SW480 (cell line): Measurements from ENCODE around the gene CORIN.

Experiments used
- DNase-seq: peaks from one replicate; pipeline ENCODE4 v3.0.0-alpha.2; 2016; ENCODE audit warnings: low spot score

The CORIN gene, protein sequence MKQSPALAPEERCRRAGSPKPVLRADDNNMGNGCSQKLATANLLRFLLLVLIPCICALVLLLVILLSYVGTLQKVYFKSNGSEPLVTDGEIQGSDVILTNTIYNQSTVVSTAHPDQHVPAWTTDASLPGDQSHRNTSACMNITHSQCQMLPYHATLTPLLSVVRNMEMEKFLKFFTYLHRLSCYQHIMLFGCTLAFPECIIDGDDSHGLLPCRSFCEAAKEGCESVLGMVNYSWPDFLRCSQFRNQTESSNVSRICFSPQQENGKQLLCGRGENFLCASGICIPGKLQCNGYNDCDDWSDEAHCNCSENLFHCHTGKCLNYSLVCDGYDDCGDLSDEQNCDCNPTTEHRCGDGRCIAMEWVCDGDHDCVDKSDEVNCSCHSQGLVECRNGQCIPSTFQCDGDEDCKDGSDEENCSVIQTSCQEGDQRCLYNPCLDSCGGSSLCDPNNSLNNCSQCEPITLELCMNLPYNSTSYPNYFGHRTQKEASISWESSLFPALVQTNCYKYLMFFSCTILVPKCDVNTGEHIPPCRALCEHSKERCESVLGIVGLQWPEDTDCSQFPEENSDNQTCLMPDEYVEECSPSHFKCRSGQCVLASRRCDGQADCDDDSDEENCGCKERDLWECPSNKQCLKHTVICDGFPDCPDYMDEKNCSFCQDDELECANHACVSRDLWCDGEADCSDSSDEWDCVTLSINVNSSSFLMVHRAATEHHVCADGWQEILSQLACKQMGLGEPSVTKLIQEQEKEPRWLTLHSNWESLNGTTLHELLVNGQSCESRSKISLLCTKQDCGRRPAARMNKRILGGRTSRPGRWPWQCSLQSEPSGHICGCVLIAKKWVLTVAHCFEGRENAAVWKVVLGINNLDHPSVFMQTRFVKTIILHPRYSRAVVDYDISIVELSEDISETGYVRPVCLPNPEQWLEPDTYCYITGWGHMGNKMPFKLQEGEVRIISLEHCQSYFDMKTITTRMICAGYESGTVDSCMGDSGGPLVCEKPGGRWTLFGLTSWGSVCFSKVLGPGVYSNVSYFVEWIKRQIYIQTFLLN

DNA sequence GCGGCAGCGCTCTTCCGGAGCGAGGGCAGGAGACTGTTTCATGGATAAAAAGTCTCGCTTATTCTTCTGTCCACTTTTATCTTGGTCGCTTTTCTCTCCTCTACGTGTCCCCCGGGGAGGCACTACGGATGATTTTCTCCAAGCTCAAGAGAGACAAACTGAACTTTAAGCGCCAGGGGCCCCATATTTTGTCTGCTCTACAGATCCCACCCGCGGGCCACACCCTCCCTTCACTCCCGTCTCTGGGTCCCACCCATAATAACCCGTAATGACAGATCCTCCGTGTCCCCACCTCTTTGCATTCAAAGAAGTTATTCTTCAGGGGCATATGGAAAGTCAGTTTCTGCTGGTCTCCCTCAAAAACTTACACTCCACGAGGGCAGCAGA lies at the start of gene CORIN:
Gene CORIN (minus strand): TSS at position 160 of the 387 bp plus-strand sequence. CDS start 118 bp downstream, at position 42.
- no peak for DNase-seq

DNA sequence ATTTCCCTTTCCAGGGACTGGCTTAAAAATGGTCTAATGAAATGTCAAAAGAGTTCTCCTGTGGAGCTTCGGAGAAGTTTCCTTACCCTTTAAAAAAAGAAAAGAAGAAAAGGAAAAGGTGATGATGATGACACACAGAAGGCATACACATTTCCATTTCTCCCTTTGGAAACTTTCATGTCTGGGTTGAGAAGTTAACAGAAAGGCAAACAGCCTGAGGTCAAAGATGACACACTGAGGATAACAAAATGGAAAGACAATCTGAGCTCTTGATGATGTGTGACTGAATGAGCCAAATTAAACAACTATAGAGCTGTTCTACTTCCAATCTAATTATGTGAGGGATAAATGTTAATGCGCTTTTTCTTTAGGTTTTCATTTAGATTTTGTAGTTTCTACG lies 44.4 kb upstream of the CORIN start:
- no peak for DNase-seq

DNA sequence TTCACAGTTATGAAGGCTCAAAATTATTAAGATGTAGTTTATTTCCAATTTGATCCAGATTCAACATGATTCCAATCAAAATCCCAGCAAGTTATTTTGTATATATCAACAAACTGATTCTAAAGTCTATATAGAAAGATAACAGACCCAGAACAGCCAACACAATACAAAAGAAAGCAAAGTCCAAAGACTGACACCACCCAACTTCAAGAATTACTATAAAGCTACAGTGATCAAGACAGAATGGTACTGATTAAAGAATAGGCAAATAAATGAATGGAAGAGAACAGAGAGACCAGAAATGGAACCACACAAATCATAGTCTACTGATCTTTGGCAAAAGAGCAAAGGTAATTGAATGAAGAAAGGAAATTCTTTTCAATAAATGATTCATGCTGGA lies 41.6 kb upstream of the CORIN start:
- no peak for DNase-seq

DNA sequence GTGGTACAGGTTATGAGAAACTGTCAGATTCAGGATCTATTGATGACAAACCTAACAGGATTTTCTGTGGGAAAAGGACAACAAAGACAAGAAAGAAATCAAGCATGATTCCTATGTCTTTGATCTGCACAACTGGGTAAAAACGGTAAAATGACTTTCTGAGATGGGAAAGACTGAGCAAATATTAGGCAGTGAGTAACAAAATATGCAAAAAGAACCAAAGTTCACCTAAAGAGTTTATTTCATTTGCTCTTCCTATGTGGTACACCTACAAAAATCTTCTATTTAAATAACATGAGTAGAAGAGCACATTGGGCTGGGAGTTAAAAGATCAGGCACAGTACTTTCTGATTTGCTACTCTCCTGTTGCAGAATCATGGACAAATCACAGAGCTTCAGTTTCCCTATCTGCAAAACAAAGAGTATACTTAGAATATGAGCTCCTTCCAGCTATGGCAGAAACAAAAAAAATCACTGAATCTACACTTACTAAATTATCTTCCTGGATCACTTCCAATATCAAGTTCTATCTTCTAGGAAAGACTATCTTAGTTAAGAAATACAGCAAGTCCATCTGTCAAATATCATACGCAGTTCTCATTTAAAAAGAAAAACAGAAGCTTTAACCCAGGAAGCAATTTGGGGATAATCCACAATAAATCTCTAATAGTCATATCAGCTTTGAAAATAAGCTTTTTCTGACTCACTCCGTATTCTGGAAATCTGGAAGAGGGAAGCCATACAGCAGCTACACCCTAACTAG lies 39.1 kb upstream of the CORIN start:
- DNase-seq, result no peak

DNA sequence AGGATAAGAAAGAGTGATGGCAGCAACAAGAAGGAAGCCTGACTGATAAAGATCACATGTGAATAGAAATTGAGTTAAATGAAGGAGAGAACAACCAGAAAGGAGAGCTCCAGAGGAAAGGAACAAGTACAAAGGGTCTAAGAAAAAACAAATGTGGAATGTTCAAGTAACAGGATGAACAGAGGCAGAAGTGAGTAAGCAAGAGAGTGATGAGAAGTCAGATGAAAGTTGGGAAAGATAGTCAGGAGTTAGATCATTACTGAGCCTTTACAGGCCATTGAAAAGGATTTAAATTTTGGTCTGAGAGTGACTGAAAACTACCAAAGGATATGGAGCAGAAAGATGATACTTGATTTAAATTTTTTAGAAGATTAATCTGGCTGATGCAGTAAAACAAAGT lies 38.4 kb upstream of the CORIN start:
- DNase-seq, result no peak

DNA sequence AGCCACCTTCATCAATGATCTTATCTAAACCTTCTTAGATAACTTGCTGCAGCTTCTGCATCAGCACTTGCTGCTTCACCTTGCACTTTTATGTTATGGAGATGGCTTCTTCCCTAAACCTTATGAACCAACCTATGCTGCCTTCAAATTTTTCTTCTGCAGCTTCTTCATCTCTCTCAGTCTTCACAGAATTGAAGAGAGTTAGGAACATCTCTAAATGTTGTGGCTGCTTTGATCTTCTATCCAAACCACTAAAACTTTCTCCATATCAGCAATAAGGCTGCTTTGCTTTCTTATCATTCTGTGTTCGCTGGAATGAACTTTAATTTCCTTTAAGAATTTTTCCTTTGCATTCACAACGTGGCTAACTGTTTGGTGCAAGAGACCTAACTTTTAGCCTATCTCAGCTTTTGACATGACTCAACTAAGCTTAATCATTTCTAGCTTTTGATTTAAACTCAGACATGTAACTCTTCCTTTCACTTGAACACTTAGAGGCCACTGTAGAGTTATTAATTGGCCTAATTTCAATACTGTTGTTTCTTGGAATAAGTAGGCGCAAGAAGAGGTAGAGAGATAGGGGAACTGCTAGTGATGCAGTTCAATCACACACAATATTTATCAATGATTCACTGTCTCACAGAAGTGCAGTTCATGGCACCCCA lies 36.1 kb upstream of the CORIN start:
- no peak for DNase-seq

DNA sequence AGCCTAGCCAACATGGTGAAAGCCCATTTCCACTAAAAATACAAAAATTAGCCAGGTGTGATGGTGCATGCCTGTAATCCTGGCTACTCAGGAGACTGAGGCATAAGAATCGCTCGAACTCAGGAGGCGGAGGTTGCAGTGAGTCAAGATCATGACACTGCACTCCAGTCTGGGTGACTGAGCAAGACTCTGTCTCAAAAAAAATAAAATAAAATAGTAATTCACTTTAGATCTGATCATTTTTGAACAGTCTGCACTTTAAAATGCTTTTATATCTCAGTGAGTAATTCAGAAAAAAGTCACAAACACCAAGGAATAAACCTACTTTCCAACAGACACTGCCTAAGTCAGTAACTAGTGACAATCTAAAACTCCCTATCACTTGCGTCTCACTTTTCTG lies 25.6 kb upstream of the CORIN start:
- DNase-seq, result no peak

DNA sequence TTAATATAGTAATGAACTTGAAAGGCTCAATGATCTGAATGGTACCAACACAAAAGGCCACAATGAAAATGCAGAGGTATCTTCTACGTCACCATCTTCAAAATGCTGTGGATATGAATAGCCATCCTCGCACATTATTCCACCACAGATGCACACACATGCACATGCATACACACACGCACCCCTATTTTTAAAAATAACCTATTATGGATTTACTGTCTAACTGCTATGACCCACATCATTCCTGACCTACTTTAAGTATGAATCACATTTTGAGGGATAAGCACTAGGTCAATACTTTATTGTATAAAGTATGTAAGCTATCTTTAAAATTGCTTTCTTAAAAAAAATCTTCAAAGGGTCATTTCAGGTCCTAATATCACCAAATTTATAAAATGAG lies 24.4 kb upstream of the CORIN start:
- DNase-seq, result no peak

DNA sequence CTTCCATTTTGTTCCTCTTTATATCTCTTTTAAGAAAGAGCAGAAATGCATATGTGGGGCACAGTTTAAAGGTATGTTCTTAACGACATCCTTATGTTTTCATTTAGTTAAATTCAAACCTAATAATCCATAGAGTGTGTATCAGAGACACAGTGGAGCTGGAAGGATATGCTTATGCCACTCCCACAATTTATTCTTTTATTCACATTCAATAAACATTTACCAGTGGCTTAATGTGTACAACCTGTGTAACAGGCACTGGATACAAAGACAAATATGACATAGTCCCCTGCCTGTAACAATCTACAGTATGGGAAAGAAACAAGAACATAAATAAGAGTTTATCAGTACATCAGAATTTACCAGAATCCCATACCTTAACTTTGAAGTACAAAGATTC lies 22.4 kb upstream of the CORIN start:
- DNase-seq, result no peak

DNA sequence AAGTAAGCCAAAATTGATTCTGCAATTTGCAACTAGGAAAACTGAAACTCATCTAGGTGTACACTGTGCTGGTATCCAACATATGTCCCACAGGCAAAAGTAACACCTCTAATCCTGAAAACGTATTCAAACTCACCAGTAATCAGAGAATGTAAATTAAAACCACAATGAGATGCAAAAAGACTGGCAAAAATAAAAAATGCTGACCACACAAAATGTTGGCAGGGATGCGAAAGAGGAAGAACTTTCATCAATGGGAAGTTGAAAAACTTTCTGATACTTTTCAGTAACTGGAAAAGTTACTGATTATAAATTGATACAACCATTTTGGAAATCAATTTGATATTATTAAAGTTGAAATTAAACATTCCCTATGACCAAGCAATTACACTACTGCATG lies 20.1 kb upstream of the CORIN start:
- no peak for DNase-seq

DNA sequence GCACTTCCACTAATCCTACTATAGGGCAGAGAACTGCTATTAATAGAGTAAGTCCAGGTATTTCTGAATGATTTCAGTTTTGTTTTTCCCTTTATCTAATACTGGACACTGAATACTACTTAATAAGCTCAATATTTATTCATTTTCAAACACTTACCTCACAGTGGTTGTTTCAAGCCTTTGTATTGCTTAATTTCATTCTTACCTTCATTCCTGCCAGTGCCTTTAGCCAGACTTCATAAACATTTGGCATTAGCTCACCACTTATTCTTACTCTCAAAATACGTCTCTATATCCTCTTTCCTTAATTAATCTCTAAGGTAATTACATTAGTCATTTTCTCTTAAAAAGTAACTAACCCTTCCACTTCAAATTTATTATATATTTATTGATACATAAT lies 18.8 kb upstream of the CORIN start:
- no peak for DNase-seq

DNA sequence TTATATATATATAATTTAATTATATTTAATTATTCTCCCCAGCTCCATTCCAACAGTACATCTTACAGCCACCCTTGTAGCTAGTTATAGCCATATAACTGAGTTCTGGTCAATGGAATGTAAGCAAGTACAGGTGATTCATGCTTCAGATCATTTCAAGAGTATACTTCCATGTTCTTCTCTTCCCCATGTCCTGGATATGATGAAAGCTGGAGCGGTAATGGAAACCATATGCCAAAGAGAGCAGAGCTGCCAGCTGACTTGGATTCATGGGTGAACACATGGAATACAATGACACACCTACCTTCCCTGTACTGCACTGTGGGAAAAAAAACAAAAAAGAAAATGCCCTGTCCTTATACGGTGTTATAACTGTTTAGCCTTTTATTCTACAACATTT lies 17.5 kb upstream of the CORIN start:
- no peak for DNase-seq

DNA sequence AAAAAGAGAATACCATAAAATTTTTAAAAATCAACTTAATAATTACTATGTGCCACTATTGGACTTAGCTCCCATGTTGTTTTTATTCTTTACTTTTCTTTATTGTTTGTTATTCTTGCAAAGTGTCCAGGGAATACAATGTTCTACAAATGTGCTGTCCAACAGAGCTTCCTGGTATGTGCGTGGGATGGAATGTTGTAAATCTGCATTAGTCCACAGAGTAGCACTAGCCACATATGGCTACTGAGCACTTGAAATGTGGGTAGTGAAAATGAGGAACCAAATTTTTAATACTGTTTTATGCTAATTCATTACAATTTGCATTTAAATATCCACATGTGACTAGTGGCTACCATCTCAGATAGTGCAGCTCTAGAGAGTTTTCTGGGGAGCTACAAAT lies 14.3 kb upstream of the CORIN start:
- DNase-seq, result no peak

DNA sequence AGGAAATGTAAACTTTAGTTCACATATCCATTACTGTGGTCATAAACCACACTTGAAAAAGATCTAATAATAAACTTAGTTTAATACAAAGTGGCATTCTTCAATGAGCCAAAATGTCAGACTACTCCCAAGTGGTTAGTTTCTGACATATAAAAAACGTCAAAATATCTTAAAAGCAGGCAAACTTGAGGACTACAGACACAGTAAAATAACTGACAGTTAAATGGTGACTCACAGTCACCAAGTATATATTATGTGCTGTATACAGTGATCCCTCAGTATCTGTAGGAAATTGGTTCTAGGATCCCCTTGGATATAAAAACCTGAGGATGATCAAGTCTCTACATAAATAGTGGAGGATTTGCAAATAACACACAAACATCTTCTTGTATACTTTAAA lies 11.6 kb upstream of the CORIN start:
- DNase-seq, result no peak

DNA sequence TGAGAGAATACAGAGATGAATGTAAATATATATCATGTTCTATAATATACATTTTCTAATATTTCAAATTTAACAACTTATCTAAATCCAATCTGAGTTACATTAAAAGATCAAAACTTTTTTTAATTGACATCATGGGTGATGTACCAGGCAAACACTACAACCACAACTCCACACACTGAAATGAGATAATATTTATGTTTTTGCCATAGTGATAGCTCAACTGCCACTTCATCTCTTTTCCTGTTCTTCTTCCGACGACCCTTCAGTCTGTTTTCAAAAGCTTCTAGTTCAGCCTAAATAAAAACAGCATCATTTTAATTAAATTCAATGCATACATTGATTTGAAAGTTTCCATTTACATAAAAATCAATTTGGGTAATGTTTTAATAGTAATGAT lies 10.2 kb upstream of the CORIN start:
- no peak for DNase-seq

DNA sequence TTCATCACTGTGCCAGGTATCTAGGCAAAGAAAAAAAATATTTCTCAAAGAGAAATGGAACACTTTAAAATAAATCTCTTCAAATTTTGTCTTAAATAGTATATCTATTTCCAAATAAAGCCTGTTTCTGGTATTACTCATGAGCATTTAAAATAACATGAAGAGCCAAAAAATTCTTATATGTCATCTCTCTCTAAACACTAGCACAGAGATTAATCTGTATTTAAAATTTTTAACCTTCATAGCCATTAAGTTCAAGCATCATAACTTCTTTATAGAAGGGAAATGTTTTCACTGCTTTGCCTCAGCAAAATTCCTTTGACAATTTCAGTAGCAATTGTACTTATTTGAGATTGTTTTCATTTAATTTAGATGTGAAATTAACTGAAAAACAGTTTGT lies 5.1 kb upstream of the CORIN start:
- no peak for DNase-seq

DNA sequence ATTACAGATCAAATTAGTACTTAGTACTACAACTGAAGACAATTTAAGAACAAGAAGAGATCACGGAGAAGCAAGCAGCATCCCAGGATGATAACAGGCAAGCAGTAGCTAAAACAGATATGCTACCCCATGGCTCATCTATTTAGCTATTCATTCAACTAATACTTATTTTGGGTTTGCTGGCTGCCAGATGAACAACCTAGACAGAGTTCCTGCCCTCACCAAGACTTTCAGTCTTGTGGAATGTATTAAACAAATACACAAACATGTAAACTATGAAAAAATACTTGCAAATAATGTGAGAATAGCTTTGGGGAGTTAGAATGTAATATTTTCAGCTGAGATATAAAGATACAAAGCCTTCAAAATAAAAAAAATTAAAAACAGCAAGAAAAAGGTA lies 2.4 kb upstream of the CORIN start:
- no peak for DNase-seq

DNA sequence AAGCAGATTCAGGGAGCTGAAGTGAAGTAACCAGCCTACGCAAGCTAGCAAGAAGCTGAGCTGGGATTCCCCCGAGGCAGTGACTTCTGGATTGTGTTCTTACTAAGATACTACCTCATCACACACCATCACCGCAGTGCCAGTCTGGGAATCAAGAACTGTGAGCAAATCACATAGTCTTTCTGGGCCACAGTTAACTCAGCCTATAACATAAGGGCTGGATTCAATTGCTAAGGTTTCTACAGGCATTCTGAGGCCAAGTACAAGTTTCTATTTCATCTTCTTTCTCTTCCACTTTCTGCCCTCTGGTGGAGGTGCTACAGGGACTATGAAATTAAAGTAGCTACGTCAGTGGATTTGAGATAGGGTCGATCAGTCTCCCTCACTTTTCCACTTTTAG lies 1.4 kb upstream of the CORIN start:
- DNase-seq, result peak; percentile 18

DNA sequence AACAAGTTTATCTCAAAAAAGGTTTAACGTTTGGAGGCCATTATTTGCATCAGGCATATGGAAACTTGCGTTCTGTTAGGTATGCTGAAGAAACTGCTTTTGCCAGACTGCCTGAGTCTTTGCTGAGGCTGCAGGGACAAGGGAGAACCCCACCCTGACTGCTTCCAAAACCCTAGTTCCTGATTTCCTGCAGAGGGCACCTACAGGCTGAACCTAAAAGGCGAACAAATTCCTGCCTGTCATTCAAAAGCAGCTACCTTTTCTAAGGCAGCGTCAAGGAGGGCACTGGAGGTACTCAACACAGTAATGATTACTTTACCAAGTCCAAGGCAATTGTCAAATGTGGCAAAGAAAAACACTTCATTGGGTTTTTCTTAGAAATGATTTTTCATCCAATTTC lies 578 bp upstream of the CORIN start:
- peak; percentile 6 for DNase-seq

DNA sequence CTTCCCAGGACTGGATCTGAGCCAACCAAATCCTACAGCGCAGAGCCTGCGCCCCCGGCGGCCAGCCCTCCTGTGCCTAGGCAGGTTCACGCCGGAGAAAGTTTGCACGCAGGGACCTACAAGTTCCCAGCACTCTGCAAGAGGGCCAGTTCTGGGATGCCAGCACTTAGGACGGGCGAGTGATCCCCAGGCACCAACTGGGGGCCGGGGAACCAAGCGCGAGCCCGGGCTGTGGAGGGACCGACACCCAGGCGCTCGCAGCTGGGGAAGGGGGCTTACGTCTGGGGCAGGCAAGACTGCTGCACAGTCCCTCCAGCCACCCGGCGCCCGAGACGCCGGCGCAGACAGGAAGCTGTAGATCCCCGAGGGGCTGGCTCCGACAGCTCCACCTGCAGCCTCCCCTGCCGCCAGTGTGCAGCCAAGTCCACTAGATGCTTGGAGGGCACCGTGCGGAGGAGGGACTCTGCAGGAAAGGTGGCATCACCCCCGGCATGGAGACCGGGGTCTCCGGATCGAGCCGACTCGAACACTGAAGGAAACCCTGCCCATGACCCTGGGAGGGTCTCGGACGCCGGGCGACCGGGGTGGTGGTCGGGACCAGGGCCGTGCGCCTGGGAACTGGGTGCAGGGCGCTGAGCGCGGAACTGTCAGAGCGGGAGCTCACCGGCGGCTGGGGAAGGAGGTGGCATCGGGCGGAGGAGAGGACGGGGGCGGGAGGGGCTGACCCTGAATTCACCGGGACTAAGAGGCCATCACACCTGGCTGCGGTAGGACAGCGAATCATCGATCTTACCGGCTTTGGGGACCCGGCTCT lies 566 bp downstream of the CORIN start:
- DNase-seq, result peak; percentile 55

DNA sequence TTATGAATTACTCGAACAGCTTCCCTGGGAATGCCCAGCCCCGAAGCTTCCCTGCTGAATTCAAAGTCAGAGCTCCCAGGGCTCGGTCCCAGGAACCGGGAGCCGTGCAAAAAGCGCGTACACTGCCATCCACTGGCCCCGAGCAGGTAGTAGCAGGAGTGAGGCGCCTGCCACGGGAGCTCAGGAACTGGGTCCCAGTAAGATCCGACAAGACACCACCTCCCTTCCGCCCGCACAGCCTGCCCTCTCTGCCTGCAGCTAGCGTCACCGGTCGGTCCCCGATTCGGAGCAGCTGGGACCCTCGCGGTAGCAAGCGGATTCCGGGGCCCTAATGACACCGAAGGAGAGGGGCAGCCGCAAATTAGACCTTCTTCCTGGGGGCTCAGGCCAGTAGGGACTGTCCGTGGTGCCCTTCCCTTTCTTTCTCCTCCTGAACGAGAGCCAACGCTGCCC lies 1.2 kb downstream of the CORIN start:
- peak; percentile 85 for DNase-seq
